ENCODE measurements around the gene SPAG16.
"Not testable (repeated sequence)": the region's sequence is repeated elsewhere in the genome, so short reads cannot be mapped to it uniquely, and the experiment has no call there.

SPAG16 gene

GRCh38 chr2:213275265-213275664, 9.0 kb upstream of the SPAG16 start:
- no peak for FAIRE-seq
- TF ChIP-seq POLR2A (IDR thresholded peaks at IDR 0.05; ENCODE audit: low read depth, low read length) (no peak), POLR2AphosphoS5 (IDR thresholded peaks at IDR 0.05; ENCODE audit: low read depth, low read length) (no peak), TAF1 (IDR thresholded peaks at IDR 0.05; ENCODE audit: borderline replicate concordance, low read depth, low read length) (no peak)
- DNase-seq (ENCODE audit: insufficient read length): no peak

- not testable (repeated sequence) for FAIRE-seq; DNase-seq (ENCODE audit: insufficient read length)
Observed at GRCh38 chr2:213277134-213277533, 7.1 kb upstream of the SPAG16 start.

- TF ChIP-seq POLR2A (IDR thresholded peaks at IDR 0.05; ENCODE audit: low read depth, low read length) (no peak), POLR2AphosphoS5 (IDR thresholded peaks at IDR 0.05; ENCODE audit: low read depth, low read length) (no peak), TAF1 (IDR thresholded peaks at IDR 0.05; ENCODE audit: borderline replicate concordance, low read depth, low read length) (no peak)
- FAIRE-seq (no peak), DNase-seq (ENCODE audit: insufficient read length) (no peak)
Observed at GRCh38 chr2:213279116-213279620, 5.1 kb upstream of the SPAG16 start.

- no peak for FAIRE-seq
- DNase-seq (ENCODE audit: insufficient read length): no peak
- TF ChIP-seq POLR2AphosphoS5 (IDR thresholded peaks at IDR 0.05; ENCODE audit: low read depth, low read length) (no peak), POLR2A (IDR thresholded peaks at IDR 0.05; ENCODE audit: low read depth, low read length) (no peak), TAF1 (IDR thresholded peaks at IDR 0.05; ENCODE audit: borderline replicate concordance, low read depth, low read length) (no peak)
Observed at GRCh38 chr2:213279971-213280370, 4.3 kb upstream of the SPAG16 start.

- no peak for FAIRE-seq
- TF ChIP-seq POLR2AphosphoS5 (IDR thresholded peaks at IDR 0.05; ENCODE audit: low read depth, low read length) (no peak), POLR2A (IDR thresholded peaks at IDR 0.05; ENCODE audit: low read depth, low read length) (no peak), TAF1 (IDR thresholded peaks at IDR 0.05; ENCODE audit: borderline replicate concordance, low read depth, low read length) (no peak)
- no peak for DNase-seq (ENCODE audit: insufficient read length)
Observed at GRCh38 chr2:213281156-213281555, 3.1 kb upstream of the SPAG16 start.

- FAIRE-seq: no peak
- no peak for DNase-seq (ENCODE audit: insufficient read length)
- TF ChIP-seq POLR2A (IDR thresholded peaks at IDR 0.05; ENCODE audit: low read depth, low read length) (no peak), TAF1 (IDR thresholded peaks at IDR 0.05; ENCODE audit: borderline replicate concordance, low read depth, low read length) (no peak), POLR2AphosphoS5 (IDR thresholded peaks at IDR 0.05; ENCODE audit: low read depth, low read length) (no peak)
Observed at GRCh38 chr2:213285404-213285803, 1.1 kb downstream of the SPAG16 start.

GRCh38 chr2:213286161-213286560, 1.9 kb downstream of the SPAG16 start:
- FAIRE-seq: no peak
- DNase-seq (ENCODE audit: insufficient read length): no peak
- TF ChIP-seq TAF1 (IDR thresholded peaks at IDR 0.05; ENCODE audit: borderline replicate concordance, low read depth, low read length) (no peak), POLR2A (IDR thresholded peaks at IDR 0.05; ENCODE audit: low read depth, low read length) (no peak), POLR2AphosphoS5 (IDR thresholded peaks at IDR 0.05; ENCODE audit: low read depth, low read length) (no peak)

- no peak for TF ChIP-seq TAF1 (IDR thresholded peaks at IDR 0.05; ENCODE audit: borderline replicate concordance, low read depth, low read length)
- TF ChIP-seq POLR2AphosphoS5 (IDR thresholded peaks at IDR 0.05; ENCODE audit: low read depth, low read length): no peak
- TF ChIP-seq POLR2A (IDR thresholded peaks at IDR 0.05; ENCODE audit: low read depth, low read length): no peak
- DNase-seq (ENCODE audit: insufficient read length) (no peak), FAIRE-seq (no peak)
Observed at GRCh38 chr2:213288913-213289700, 4.8 kb downstream of the SPAG16 start.

- TF ChIP-seq POLR2AphosphoS5 (IDR thresholded peaks at IDR 0.05; ENCODE audit: low read depth, low read length) (no peak), TAF1 (IDR thresholded peaks at IDR 0.05; ENCODE audit: borderline replicate concordance, low read depth, low read length) (no peak), POLR2A (IDR thresholded peaks at IDR 0.05; ENCODE audit: low read depth, low read length) (no peak)
- DNase-seq (ENCODE audit: insufficient read length) (no peak), FAIRE-seq (no peak)
Observed at GRCh38 chr2:213290501-213290900, 6.2 kb downstream of the SPAG16 start.

GRCh38 chr2:213296270-213296669, 12.0 kb downstream of the SPAG16 start:
- no peak for TF ChIP-seq POLR2AphosphoS5 (IDR thresholded peaks at IDR 0.05; ENCODE audit: low read depth, low read length)
- TF ChIP-seq TAF1 (IDR thresholded peaks at IDR 0.05; ENCODE audit: borderline replicate concordance, low read depth, low read length): no peak
- no peak for TF ChIP-seq POLR2A (IDR thresholded peaks at IDR 0.05; ENCODE audit: low read depth, low read length)
- no peak for DNase-seq (ENCODE audit: insufficient read length)
- FAIRE-seq: no peak

- TF ChIP-seq POLR2A (IDR thresholded peaks at IDR 0.05; ENCODE audit: low read depth, low read length) (no peak), POLR2AphosphoS5 (IDR thresholded peaks at IDR 0.05; ENCODE audit: low read depth, low read length) (no peak), TAF1 (IDR thresholded peaks at IDR 0.05; ENCODE audit: borderline replicate concordance, low read depth, low read length) (no peak)
- no peak for FAIRE-seq
Observed at GRCh38 chr2:213306316-213306942, 22.2 kb downstream of the SPAG16 start.

More at GRCh38 chr2:213306316-213306942, 22.2 kb downstream of the SPAG16 start:
- no peak for DNase-seq (ENCODE audit: insufficient read length)
